KOPT-K1 (cell line): ENCODE data around the gene PRKCE.
"Not testable (repeated sequence)": the region's sequence is repeated elsewhere in the genome, so short reads cannot be mapped to it uniquely, and the experiment has no call there.

Experiments
- H3K27ac ChIP-seq: fragments of 200-600 bp; sonication (generic); 2 replicates; pipeline ENCODE4 v1.5.1; 2016; ENCODE audit warnings: antibody characterized with exemption, mild to moderate bottlenecking, low read depth, low read length; ENCODE audit not compliant: poor library complexity, severe bottlenecking
- H3K36me3 ChIP-seq: fragments of 200-600 bp; sonication (generic); 2 replicates; pipeline ENCODE4 v1.5.1; 2017; ENCODE audit warnings: antibody characterized with exemption, mild to moderate bottlenecking, low read length, moderate library complexity; ENCODE audit not compliant: insufficient read depth
- H3K9me3 ChIP-seq: fragments of 200-600 bp; sonication (generic); 2 replicates; pipeline ENCODE4 v1.5.1; 2017; ENCODE audit warnings: antibody characterized with exemption, low read length, mild to moderate bottlenecking; ENCODE audit not compliant: insufficient read depth, poor library complexity, severe bottlenecking

Gene PRKCE

DNA sequence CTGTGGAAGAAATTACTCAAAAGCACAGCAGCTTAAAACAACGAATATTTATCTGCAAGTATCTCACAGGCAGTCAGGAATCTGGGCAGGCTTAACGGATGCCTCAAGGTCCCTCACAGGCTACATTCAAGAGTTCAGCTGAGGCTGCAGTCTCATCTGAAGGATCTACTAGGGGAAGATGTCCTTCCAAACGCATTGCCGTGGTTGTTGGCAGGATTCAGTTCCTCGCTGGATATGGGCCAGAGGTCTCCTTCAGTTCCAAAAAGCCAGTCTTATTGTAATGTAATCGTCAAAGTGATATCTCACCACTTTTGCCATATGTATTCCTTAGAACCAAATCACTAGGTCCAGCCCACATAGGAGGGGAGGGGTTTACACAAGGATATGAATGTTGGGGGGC, 547.5 kb downstream of the PRKCE start:
- Histone ChIP-seq H3K36me3 (no peaks in the 10 kb centered on the region), H3K9me3 (peaks cover 11% of the 10 kb centered on the region), H3K27ac (no peak overlapping the region)

DNA sequence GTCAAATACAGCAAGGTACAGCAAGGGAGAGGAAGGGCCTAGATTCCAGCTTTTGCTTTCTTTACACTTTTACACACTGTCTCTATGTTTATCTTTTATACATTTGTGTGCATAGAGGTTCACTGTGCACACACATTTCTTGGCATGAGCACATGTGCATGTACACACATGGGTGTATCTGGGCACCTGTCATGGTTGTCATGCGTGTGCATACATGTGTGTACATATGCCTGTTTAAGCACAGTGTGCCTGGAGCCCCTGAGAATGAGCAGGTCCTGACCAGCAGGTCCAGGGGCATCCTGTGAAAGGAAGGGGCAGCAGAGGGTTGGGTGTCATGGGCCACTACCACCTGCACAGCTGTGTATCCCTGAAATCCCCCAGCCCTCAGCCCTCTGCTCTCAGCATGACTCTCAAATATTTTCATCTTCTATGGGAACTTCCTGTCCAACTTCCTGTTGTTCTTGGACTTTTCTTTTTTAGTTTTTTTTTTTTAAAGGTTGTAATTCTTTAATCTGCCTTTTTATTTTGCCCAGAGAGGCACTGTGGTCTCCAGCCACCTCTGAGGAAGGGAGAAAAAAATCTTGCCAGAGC, 548.7 kb downstream of the PRKCE start:
- Histone ChIP-seq H3K9me3 (peaks cover 11% of the 10 kb centered on the region), H3K27ac (peak overlapping the region; percentile 24), H3K36me3 (no peaks in the 10 kb centered on the region)

DNA sequence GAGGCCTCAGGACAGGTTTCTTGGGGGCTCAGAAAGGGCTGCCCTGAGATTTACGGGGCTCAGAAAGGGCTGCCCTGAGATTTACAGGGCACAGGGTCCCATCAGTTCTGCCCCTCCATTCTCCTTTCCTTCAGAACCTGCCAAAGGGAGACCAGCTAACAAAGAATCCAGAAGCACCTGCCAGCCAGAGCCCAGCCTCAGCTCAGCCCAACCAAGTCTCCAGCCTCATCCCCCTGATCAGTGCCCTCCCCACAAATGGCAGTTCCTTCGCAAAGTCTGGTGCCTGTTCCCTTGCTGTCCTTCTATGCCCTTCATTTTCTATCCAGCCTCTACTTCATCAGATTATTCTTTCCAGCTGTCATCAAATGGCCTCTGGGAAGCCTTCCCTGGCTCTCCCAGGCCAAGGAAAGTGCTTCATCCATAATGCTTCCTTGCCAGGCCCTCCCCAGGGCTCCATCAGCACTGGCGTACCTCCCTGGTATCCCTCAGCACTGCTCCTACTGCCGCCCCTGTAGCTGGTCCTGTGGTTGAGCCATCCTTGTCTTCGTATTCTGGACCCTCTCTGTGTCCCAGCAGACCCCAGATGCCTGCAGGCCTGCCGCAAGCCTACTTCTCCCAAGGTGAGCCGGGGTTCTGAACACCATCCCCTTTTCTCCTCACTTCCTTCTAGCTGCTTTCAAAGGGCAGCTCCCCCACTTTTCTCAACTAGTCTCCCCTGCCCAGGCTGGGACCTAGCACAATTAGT, 549.6 kb downstream of the PRKCE start:
- peaks cover 11% of the 10 kb centered on the region for H3K9me3 ChIP-seq
- no peaks in the 10 kb centered on the region for H3K36me3 ChIP-seq
- H3K27ac ChIP-seq: peak overlapping the region; percentile 24

DNA sequence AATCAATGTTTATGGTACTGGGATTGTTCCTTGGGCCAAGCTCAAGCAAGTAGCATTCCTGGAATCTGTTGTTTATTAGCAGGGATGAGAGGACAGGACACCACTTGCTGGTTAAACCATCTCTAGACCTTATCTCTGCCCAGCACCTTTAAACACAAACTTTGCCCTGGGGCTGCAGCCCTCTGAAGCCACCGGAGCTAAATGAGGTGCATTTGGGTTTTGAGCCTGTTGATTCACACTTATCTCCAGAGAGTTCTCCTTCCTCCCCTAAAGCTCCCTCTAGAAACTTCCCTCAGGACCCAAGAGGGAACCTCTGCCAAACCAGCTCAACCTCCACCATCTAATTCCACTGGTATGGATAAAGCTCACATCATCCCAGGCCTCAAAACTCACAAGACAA, 551.0 kb downstream of the PRKCE start:
- Histone ChIP-seq H3K36me3 (no peaks in the 10 kb centered on the region), H3K27ac (peak overlapping the region; percentile 43), H3K9me3 (peaks cover 11% of the 10 kb centered on the region)

DNA sequence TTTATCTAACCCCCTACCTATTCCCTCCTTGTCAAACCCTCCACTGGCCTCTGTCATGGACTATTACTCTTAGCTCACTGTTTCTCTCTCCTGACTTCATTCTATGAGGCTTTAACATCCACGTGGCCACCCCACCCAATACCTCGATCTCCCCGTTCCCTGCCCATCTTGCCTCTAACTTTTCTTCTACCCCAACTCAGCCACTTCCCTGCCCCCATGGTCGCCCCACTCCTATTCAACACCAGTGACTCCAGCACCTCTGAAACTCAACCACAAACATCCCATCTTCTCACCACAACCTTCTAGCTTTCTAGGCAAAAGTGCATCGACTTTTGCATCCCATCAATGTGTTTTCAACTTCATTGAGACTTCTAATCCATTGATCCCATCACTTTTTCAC, 551.5 kb downstream of the PRKCE start:
- H3K27ac ChIP-seq: peak overlapping the region; percentile 43
- peaks cover 11% of the 10 kb centered on the region for H3K9me3 ChIP-seq
- no peaks in the 10 kb centered on the region for H3K36me3 ChIP-seq

DNA sequence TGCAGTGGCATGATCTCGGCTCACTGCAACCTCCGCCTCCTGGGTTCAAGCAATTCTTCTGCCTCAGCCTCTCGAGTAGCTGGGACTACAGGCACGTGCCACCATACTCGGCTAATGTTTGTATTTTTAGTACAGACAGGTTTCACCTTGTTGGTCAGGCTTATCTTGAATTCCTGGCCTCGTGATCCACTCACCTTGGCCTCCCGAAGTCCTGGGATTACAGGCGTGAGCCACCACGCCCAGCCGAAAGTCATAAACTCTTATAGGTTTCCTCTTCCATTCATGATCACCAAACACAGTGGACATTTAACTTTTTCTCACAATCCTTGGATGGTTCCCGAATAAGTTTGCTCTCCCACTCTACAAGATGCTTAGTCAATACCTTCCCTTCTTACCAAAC, 552.2 kb downstream of the PRKCE start:
- H3K27ac ChIP-seq, H3K36me3 ChIP-seq: not testable (repeated sequence)
- peaks cover 16% of the 10 kb centered on the region for H3K9me3 ChIP-seq

DNA sequence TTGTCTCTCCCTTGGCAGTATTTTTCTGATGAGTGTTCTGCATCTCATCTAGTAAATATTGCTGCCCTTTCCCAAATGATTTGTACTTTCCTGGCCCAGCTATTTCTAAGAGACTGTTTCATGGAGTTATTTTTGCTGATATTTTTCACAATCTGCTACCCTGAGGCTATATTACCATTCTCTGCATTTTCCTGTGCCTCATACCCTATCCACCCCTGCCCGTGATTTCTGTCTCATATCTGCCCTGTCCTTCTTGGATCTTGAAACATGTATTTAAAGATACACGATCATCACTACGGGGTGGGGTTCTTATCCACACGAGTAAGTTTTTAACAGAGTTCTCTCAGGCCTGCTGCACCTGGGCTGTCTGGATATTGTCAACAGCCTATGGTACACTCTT, 556.1 kb downstream of the PRKCE start:
- Histone ChIP-seq H3K27ac (no peak overlapping the region), H3K9me3 (peaks cover 21% of the 10 kb centered on the region), H3K36me3 (no peaks in the 10 kb centered on the region)

DNA sequence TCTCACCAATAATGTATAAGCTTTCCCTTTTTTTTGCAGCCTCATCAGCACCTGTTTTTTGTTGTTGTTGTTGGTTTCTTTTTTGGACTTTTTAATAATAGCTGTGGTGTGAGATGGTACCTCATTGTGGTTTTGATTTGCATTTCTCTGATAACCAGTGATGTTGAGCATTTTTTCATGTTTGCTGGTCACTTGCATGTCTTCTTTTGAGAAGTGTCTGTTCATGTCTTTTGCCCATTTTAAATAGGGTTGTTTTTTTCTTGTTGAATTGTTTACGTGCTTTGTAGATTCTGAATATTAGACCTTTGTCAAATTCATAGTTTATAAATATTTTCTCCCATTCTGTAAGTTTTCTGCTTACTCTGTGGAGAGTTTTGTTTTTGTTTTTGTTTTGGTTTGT, 557.3 kb downstream of the PRKCE start:
- Histone ChIP-seq H3K27ac (no peak overlapping the region), H3K9me3 (peaks cover 21% of the 10 kb centered on the region), H3K36me3 (no peaks in the 10 kb centered on the region)

DNA sequence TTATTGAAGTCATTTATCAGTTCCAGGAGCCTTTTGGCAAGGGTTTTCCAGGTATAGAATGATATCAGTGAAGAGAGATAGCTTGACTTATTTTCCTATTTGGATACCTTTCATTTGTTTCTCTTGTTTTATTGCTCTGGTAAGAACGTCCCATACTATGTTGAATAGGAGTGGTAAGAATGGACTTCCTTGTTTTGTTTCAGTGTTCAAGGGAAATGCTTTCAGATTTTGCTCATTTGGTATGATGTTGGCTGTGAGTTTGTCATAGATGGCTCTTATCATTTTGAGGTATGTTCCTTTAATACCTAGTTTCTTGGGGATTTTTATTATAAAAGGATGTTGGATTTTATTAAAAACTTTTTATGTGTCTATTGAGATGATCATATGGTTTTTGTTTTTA, 558.6 kb downstream of the PRKCE start:
- peaks cover 26% of the 10 kb centered on the region for H3K9me3 ChIP-seq
- no peaks in the 10 kb centered on the region for H3K36me3 ChIP-seq
- no peak overlapping the region for H3K27ac ChIP-seq

DNA sequence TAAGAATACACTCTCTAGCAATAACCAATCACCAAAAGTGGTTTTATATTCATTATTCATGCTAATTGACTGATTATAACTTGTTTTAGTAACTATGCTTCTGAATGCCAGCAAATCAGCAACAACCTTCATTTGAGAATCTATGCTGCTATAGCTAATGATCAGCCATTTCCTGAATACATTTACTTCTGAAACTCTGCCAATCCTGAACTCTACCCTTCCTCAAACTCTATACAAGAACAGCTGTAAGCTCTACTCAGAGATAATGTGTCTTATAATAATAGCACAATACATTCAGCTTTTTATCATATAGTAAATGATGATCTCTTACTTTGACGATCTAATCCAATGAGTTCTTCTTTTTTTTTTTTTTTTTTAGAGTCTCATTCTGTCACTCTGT, 560.0 kb downstream of the PRKCE start:
- H3K9me3 ChIP-seq: peaks cover 37% of the 10 kb centered on the region
- no peaks in the 10 kb centered on the region for H3K36me3 ChIP-seq
- no peak overlapping the region for H3K27ac ChIP-seq

DNA sequence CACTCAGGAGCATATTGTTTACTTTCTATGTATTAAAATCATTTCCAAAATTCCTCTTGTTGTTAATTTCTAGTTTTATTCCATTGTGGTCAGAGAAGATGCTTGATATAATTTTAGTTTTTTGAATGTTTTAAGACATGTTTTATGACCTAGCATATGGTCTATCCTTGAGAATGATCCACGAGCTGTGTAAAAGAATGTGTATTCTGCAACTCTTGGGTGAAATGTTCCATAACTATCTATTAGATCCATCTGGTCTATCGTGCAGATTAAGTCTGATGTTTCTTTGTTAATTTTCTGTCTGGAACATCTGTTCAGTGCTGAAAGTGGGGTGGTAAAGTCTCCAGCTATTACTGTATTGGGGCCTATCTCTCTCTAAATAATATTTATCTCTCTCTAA, 562.4 kb downstream of the PRKCE start:
- peaks cover 52% of the 10 kb centered on the region for H3K9me3 ChIP-seq

DNA sequence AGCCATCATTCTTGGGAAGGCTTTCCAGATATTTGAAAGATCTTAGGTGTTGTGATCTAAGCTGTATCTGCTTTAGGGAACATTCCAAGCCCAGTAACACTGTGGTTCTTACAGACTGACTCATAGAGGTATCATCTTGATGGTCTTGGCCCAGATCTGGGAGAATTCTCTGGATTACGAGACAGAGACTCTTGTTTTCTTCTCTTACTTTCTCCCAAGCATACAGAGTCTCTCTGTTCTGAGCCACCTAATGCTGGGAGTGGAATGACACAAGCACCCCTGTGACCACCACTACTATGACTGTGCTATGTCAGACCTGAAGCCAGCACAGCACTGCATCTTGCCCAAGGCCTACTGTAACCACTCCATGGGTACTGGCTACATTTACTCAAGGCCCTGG, 564.7 kb downstream of the PRKCE start:
- Histone ChIP-seq H3K36me3 (no peaks in the 10 kb centered on the region), H3K27ac (no peak overlapping the region), H3K9me3 (peaks cover 44% of the 10 kb centered on the region)

More for the DNA sequence above, 562.4 kb downstream of the PRKCE start:
- Histone ChIP-seq H3K27ac (no peak overlapping the region), H3K36me3 (no peaks in the 10 kb centered on the region)

DNA sequence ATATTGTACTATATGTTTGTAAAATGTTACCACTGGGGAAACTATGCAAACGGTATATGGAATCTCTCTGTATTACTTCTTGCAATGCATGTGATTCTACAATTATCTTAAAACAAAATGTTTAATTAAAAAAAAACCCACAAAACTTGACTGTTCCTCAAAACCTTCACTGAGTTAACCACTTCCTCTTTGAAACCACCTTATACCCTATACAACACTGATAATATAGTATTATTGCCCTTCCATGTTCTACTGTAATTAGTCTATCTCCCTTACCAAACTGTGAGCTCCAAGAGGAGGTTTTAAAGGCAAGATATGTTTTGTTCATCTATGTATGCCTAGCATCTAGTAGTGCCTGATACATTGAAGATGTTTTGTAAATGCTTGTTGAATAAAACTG, 572.0 kb downstream of the PRKCE start:
- not testable (repeated sequence) for H3K27ac ChIP-seq, H3K36me3 ChIP-seq, H3K9me3 ChIP-seq

DNA sequence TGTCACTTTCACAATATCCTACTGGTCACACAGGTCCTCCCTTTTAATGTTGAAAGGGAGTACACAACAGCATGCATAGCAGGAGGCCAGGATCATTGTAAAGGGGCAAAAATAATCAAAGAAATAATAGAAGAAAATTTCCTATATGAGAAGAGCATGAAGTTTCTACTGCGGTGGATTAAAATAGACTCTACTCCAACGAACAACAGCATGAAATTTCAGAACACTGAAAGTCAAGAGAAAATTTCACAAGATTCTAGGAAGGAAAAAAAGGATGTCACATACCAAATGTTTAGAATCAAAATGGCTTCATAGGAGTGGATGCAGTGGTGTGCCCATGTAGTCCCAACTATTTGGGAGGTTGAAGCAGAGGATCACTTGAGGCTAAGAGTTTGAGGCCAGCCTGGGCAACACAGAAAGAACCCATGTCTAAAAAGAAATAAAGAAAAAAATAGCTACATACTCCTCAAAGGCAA, 573.7 kb downstream of the PRKCE start:
- Histone ChIP-seq H3K9me3 (no peaks in the 10 kb centered on the region), H3K36me3 (no peaks in the 10 kb centered on the region), H3K27ac (no peak overlapping the region)

DNA sequence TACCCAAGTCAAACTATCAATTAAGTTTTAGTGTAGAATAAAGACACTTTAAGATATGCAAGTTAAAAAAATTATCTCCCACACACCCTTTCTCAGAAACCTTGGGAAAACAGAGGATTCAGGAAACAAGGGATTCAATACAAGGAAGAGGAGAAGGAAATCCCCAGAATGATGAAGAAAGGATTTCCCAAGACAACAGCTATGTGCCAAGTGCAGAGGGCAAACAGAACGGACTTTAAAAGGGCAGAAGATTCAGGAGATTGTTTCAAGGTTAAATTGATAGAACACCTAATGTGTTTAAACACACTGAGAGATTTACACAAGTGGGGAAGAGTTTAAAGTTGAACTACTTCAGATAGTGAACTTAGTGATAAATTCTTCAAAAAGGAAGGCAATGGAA, 574.3 kb downstream of the PRKCE start:
- no peaks in the 10 kb centered on the region for H3K9me3 ChIP-seq
- no peak overlapping the region for H3K27ac ChIP-seq
- H3K36me3 ChIP-seq: no peaks in the 10 kb centered on the region

DNA sequence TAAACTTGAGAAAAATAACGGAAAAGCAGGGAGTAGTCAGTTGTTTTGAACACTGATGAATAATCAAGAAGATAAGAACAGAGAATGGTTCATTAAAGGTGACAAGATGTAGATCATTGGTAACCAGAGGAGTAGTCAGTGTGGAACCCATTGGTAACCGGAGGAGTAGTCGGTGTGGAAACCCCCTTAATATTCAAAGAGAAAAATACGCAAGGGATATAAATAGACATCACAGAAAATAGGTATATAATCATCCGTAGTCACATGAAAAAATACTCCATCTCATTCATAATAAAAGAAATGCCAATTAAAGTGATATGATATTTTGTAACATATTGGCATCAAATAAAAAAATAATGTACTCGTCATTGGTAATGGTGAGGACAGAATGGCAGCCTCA, 575.1 kb downstream of the PRKCE start:
- no peak overlapping the region for H3K27ac ChIP-seq
- H3K9me3 ChIP-seq: no peaks in the 10 kb centered on the region
- no peaks in the 10 kb centered on the region for H3K36me3 ChIP-seq
